Epithelial cell of esophagus (primary cell): Measurements from ENCODE around the gene IGFBP2.
A peak's percentile ranks its signal among the peaks of the same experiment; 100 is the strongest.

Experiments
- DNase-seq: peaks from one replicate; pipeline ENCODE4 v3.0.0; 2010; ENCODE audit warnings: low read depth
- H3K4me3 ChIP-seq: 2 replicates; pipeline ENCODE4 v1.5.1; 2011; ENCODE audit warnings: mild to moderate bottlenecking, low read length, control low read depth
- TF ChIP-seq, protein P1 (sequence below): IDR thresholded peaks from 2 replicates; pipeline ENCODE4 v1.5.1; 2011; ENCODE audit warnings: low read depth, mild to moderate bottlenecking, low read length, control low read depth, inconsistent platforms; ENCODE audit not compliant: insufficient read depth; ENCODE audit errors: missing control alignments

Gene IGFBP2

DNA sequence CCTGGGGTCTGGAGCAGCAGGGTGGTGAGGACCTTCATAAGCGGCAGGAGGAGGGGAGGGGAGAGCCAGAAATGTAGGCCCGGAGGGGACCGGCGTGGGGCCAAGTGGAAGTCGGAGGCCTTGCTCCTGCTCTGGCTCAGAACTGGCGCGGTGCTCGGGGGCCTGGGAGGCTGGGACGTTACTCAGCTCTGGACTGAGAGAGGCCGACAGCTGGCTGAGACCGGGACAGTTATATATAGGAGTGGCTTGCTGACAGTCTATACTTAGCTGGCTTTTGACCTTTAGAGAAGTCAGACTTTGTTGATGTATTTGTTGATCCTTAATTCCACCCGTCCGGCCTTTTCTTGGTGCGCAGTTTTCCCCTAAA is 46.4 kb downstream of the IGFBP2 start:
- TF ChIP-seq, protein P1, sequence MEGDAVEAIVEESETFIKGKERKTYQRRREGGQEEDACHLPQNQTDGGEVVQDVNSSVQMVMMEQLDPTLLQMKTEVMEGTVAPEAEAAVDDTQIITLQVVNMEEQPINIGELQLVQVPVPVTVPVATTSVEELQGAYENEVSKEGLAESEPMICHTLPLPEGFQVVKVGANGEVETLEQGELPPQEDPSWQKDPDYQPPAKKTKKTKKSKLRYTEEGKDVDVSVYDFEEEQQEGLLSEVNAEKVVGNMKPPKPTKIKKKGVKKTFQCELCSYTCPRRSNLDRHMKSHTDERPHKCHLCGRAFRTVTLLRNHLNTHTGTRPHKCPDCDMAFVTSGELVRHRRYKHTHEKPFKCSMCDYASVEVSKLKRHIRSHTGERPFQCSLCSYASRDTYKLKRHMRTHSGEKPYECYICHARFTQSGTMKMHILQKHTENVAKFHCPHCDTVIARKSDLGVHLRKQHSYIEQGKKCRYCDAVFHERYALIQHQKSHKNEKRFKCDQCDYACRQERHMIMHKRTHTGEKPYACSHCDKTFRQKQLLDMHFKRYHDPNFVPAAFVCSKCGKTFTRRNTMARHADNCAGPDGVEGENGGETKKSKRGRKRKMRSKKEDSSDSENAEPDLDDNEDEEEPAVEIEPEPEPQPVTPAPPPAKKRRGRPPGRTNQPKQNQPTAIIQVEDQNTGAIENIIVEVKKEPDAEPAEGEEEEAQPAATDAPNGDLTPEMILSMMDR, result no peak
- DNase-seq, result no peak
- no peak overlapping the region for H3K4me3 ChIP-seq

DNA sequence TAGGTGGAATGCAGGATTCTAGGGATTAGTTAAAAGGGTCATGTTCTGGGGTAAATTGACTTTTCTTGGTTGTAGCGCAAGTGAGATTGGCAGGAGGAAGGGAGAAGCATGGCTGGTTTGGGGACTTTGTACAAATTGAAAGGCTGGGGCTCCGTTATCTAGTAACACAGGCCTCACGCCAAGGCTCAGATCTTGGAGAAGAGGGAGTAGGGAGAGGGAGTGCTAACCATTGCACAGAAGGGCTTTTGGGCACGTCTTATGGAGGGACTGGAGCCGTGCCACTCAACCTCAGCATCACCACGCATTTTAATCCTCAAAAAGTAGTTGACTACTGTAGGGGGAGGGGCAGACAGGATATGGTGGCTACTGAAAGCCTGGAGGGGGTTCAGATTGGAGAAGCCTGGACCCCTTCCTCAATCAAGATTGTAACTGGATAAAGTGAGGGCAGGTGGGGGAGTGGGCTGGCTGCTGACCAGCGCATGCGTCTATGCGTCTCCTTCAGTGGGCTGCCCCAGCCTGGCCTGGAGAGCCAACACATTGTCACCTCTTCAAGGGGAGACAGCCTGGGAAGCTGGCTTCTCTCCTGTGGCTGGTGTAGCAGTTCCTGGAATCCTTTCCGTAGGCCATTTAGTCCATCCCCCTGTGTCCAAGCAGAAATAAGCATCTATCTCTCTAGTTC is 47.9 kb downstream of the IGFBP2 start:
- TF ChIP-seq, protein P1, result no peak
- DNase-seq, result no peak
- H3K4me3 ChIP-seq, result no peak overlapping the region

DNA sequence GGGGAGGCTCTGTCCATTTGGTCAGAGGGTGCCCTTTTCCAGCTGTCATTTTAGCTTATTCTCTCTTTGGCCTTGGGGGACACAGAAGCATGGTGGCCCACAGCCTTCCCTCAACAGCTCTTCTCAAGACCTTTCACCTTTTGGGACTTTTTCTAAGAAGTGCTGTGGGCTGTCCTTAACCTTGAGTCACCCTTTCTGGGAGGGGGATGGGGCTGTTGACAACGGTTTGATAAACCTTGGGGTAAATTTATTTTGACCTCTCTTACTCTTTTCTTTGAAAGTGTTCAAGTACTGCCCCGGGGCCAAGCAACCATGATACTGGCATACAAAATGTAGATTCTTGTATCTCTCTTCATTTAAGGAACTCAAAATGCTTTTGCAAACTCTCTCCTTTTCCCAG is 48.5 kb downstream of the IGFBP2 start:
- no peak overlapping the region for H3K4me3 ChIP-seq
- TF ChIP-seq, protein P1, result no peak
- DNase-seq, result no peak

DNA sequence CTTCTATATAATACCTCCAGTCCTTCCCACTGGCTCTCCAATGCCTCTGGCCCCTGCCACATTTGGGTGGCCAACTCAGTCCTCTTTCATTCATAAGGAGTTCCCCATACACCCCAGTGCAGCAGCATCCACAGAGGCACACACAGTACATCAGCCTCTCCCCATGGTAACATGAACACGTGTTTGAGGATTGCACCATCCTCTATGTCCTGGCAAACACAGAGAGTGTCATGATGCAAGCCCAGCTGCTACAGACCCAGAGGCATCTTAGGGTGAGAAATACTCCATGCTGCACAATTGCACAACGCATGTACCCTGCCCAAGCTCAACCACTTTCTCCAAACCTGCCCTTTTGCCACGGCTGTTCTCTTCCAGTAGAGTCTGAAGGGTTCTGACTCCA is 50.6 kb downstream of the IGFBP2 start:
- no peak overlapping the region for H3K4me3 ChIP-seq
- TF ChIP-seq, protein P1, result no peak
- DNase-seq, result peak; percentile 99

DNA sequence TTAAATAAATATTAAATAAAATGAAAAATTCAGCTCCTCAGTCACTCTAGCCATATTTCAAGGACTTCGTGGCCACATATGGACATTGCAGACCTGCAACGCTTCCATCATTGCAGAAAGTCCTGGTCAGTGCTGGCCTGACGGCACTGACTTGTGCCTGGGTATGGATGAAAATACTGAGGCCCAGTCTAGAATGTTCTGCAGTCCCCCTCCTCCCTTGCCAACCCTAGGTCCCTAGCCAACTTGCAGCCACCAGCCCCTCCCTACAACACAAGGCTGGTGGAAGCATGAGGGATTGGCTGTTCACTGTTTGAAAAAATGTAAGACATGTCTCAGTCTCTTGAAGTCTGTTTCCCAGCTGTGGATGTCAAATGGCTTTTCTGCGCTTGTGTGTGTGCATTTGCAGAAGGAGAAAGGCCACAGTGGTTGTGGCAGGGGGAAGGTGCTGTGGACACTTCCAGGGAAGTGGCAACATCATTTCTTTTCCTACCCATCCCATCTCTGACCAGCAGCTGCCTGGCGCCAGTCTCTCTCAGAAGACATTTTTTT is 52.2 kb downstream of the IGFBP2 start:
- TF ChIP-seq, protein P1, result no peak
- no peak for DNase-seq
- H3K4me3 ChIP-seq, result no peak overlapping the region

DNA sequence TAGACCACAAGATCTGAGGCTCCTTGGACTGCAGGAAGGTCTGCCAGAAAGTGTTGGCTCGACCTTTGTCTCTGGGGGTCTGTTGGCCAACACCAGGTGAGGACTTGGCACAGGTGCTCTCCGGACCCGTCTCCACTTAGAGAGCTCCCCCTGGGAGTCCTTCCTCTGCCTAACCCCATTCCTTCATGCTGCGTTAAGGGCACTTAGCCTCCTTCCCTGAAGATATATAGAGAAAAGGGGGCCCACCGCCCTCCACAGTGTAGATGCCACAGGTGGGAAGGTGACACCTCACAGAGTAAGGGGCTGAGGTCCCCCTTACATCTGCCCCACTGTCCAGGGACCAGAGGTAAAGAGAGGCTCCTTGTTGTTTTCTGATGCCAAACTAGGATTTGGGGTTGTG is 53.9 kb downstream of the IGFBP2 start:
- no peak overlapping the region for H3K4me3 ChIP-seq
- TF ChIP-seq, protein P1, result no peak
- no peak for DNase-seq

DNA sequence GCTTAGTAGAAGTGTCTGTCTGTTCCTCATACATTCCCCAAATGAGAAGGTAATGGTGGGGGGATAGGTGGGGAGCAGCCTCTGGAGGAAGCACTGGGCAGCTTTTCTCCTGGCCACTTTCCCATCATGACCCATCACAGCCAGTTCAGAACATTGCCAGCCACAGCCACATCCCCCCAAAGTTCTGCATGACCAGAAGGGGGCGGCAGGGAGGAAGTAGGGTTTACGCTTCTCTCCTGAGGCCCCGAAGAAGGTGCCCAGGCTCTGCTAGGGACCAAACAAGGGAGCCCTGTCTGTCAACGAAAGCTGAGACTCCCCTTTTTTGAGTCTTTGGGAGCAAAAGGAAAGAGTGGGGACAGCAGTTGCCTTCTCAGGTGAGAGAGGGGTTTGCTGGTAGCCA is 54.4 kb downstream of the IGFBP2 start:
- TF ChIP-seq, protein P1, result peak; percentile 11
- H3K4me3 ChIP-seq, result no peak overlapping the region
- DNase-seq, result no peak
